SK-N-SH treated with all-trans-retinoic acid at 6 μM for 48 hours (cell line): ENCODE measurements around the gene HES4.

Source experiments
- ATAC-seq: fragments of 200-7000 bp; cut with Tn5 transposase; 3 replicates; pipeline ENCODE4 v1.9.1; 2020; ENCODE audit warnings: mild to moderate bottlenecking, moderate library complexity
- ARNTL ChIP-seq: fragments of 450-650 bp; formaldehyde crosslinking; IDR thresholded peaks from 2 replicates; pipeline ENCODE4 v1.5.0; 2020; ENCODE audit warnings: low read depth, mild to moderate bottlenecking, moderate library complexity, borderline replicate concordance
- BACH2 ChIP-seq: fragments of 250-450 bp; sonication (Bioruptor Pico); IDR thresholded peaks from 2 replicates; pipeline ENCODE4 v1.9.0; 2021; ENCODE audit warnings: mild to moderate bottlenecking, borderline replicate concordance
- ESRRG ChIP-seq: fragments of 250-450 bp; sonication (Bioruptor Pico); IDR thresholded peaks from 2 replicates; pipeline ENCODE4 v1.6.1; 2021; ENCODE audit warnings: mild to moderate bottlenecking
- GLIS3 ChIP-seq: fragments of 250-450 bp; sonication (Bioruptor Pico); IDR thresholded peaks from 2 replicates; pipeline ENCODE4 v1.5.0; 2020; ENCODE audit warnings: mild to moderate bottlenecking, moderate library complexity
- PPARA ChIP-seq: fragments of 250-450 bp; sonication (Bioruptor Pico); IDR thresholded peaks from 2 replicates; pipeline ENCODE4 v1.5.0; 2020; ENCODE audit warnings: mild to moderate bottlenecking, borderline replicate concordance
- SNAI2 ChIP-seq: fragments of 250-450 bp; sonication (Bioruptor Pico); IDR thresholded peaks from 2 replicates; pipeline ENCODE4 v1.5.0; 2020; ENCODE audit warnings: mild to moderate bottlenecking, moderate library complexity
- TCF4 ChIP-seq: fragments of 250-450 bp; sonication (Bioruptor Pico); IDR thresholded peaks from 2 replicates; pipeline ENCODE4 v1.8.0; 2021; ENCODE audit warnings: mild to moderate bottlenecking, moderate library complexity, borderline replicate concordance
- TOX ChIP-seq: fragments of 250-450 bp; sonication (Bioruptor Pico); IDR thresholded peaks from 2 replicates; pipeline ENCODE4 v1.8.0; 2021; ENCODE audit warnings: mild to moderate bottlenecking, moderate library complexity, borderline replicate concordance
- ZC3H10 ChIP-seq: fragments of 250-450 bp; sonication (Bioruptor Pico); IDR thresholded peaks from 2 replicates; pipeline ENCODE4 v1.5.1; 2021; ENCODE audit warnings: mild to moderate bottlenecking, moderate library complexity
- ZFP3 ChIP-seq: fragments of 250-450 bp; sonication (Bioruptor Pico); IDR thresholded peaks from 2 replicates; pipeline ENCODE4 v1.5.0; 2020; ENCODE audit warnings: mild to moderate bottlenecking, moderate library complexity
- ZFP30 ChIP-seq: fragments of 450-650 bp; formaldehyde crosslinking; IDR thresholded peaks from 2 replicates; pipeline ENCODE4 v1.5.0; 2022; ENCODE audit warnings: mild to moderate bottlenecking, moderate library complexity
- ZNF70 ChIP-seq: fragments of 450-650 bp; formaldehyde crosslinking; IDR thresholded peaks from 2 replicates; pipeline ENCODE4 v1.5.0; 2020; ENCODE audit warnings: mild to moderate bottlenecking, moderate library complexity
- ZNF8 ChIP-seq: fragments of 450-650 bp; formaldehyde crosslinking; IDR thresholded peaks from 2 replicates; pipeline ENCODE4 v1.5.0; 2020; ENCODE audit warnings: mild to moderate bottlenecking, moderate library complexity
- TF ChIP-seq, protein P1 (sequence below): fragments of 250-450 bp; sonication (Bioruptor Pico); IDR thresholded peaks from 2 replicates; pipeline ENCODE4 v1.8.0; 2020; ENCODE audit warnings: mild to moderate bottlenecking, moderate library complexity, borderline replicate concordance
- TF ChIP-seq, protein P2 (sequence below): fragments of 250-450 bp; sonication (Bioruptor Pico); IDR thresholded peaks from 2 replicates; pipeline ENCODE4 v1.5.1; 2021; ENCODE audit warnings: mild to moderate bottlenecking, moderate library complexity
- TF ChIP-seq, protein P3 (sequence below): fragments of 250-450 bp; sonication (Bioruptor Pico); IDR thresholded peaks from 2 replicates; pipeline ENCODE4 v1.5.0; 2020; ENCODE audit warnings: mild to moderate bottlenecking, moderate library complexity
- TF ChIP-seq, protein P4 (sequence below): fragments of 250-450 bp; sonication (Bioruptor Pico); IDR thresholded peaks from 2 replicates; pipeline ENCODE4 v1.8.0; 2021; ENCODE audit warnings: low read depth, mild to moderate bottlenecking, moderate library complexity, borderline replicate concordance

The HES4 gene

DNA sequence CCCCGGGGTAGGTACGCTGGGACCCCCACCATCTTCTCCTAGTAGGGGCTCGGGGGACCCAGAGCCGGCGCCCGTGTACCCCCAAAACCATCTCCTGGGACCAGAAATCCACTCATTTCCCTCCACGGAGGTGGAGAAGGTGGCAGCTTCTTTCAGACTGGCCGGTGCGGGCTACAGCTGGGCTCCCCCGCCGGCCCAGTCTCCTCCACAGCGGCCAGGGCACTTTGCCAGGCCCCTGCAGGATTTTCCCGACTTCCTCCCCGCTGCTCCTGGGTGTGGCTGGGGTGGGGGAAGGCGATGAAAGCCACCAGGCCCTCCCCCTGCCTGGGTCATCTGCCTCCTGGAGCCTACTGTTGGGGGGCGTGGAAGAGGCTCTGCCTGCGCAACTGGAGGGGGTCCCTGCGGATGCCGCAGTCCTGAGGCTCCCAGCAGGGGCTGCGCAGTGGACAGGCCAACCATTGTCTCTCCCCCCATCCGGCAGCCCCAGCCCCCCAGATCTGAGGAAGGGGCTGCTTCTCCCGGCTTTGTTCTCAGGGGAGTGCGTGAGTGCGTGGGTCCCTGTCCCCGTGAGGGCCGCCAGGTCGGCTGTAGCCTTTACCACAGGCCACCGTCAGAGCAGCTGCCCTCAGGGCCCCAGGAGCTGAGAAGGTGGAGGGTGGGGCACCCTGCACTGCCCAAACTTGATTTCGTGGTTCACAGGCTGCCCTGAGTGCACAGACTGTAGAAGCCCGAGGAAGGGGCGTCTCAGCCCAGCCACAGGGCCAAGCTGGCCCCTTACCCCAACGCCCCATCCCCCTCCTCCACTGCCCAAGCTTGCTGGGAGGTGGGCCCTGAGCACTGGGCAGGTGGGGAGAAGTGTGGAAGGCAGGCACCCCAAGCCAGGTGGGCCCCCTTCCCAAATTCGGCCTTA lies 21.4 kb upstream of the HES4 start (continued):
- TF ChIP-seq, protein P1, sequence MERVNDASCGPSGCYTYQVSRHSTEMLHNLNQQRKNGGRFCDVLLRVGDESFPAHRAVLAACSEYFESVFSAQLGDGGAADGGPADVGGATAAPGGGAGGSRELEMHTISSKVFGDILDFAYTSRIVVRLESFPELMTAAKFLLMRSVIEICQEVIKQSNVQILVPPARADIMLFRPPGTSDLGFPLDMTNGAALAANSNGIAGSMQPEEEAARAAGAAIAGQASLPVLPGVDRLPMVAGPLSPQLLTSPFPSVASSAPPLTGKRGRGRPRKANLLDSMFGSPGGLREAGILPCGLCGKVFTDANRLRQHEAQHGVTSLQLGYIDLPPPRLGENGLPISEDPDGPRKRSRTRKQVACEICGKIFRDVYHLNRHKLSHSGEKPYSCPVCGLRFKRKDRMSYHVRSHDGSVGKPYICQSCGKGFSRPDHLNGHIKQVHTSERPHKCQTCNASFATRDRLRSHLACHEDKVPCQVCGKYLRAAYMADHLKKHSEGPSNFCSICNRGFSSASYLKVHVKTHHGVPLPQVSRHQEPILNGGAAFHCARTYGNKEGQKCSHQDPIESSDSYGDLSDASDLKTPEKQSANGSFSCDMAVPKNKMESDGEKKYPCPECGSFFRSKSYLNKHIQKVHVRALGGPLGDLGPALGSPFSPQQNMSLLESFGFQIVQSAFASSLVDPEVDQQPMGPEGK (CRISPR knock-in tag), result no peak
- no peak for TF ChIP-seq PPARA (CRISPR knock-in tag)
- no peak for TF ChIP-seq ZFP3

DNA sequence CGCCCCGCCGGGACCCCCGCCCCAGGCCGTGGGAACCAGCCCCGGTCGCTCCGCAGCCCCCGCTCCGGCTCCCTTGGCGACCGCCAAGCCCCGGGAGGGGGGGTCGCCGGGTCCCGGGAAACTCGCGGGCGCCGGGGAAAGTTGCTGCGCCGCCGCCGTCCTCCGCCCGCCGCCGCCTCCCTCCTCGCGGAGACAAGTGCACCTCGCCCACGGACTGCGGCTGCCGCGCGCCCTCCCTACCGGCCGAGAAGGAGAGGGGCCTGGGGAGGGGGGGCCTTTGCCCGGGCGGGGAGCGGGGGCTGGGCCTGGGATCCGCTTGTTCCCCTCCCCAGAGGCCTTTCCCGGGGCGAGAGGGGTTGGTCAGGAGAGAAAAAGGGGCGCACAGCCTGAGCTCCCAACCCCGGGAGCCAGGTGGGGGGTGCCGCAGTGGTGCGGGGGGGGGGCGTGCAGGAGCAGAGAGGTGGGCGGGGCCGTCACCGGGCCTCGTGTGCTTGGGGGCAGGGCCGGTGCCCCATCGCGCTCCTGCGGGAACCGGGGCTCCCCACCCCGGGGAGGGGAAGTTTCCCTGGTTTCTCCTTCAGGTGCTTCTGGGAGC lies 20.6 kb upstream of the HES4 start:
- TF ChIP-seq SNAI2 (no peak), ZFP30 (CRISPR knock-in tag) (no peak), ZFP3 (no peak), GLIS3 (CRISPR knock-in tag) (no peak), ESRRG (CRISPR knock-in tag) (no peak), BACH2 (CRISPR knock-in tag) (no peak), TOX (CRISPR knock-in tag) (no peak), PPARA (CRISPR knock-in tag) (no peak), ZNF70 (no peak)
- TF ChIP-seq, all 23 proteins: peak for 0
- ATAC-seq, result peak; percentile 17

DNA sequence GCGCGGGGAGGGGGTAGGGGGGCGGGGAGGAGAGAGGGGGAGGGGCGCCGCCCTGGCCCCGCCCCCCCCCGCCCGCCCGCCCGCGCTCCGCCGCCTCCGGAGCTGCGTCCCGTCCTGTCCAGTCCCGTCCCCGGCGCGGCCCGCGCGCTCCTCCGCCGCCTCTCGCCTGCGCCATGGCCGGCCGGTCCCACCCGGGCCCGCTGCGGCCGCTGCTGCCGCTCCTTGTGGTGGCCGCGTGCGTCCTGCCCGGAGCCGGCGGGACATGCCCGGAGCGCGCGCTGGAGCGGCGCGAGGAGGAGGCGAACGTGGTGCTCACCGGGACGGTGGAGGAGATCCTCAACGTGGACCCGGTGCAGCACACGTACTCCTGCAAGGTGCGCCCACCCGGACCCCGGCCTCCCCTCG lies 20.1 kb upstream of the HES4 start, which contains the start of gene AGRN:
Gene AGRN (plus strand): TSS at position 121 of the 405 bp plus-strand sequence. CDS start 53 bp downstream, at position 174.
- ATAC-seq, result peak; percentile 30
- TF ChIP-seq TCF4 (CRISPR knock-in tag), result no peak
- TF ChIP-seq GLIS3 (CRISPR knock-in tag), result no peak
- TF ChIP-seq PPARA (CRISPR knock-in tag), result no peak
- no peak for TF ChIP-seq ZFP30 (CRISPR knock-in tag)
- TF ChIP-seq, protein P2, sequence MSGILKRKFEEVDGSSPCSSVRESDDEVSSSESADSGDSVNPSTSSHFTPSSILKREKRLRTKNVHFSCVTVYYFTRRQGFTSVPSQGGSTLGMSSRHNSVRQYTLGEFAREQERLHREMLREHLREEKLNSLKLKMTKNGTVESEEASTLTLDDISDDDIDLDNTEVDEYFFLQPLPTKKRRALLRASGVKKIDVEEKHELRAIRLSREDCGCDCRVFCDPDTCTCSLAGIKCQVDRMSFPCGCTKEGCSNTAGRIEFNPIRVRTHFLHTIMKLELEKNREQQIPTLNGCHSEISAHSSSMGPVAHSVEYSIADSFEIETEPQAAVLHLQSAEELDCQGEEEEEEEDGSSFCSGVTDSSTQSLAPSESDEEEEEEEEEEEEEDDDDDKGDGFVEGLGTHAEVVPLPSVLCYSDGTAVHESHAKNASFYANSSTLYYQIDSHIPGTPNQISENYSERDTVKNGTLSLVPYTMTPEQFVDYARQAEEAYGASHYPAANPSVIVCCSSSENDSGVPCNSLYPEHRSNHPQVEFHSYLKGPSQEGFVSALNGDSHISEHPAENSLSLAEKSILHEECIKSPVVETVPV (CRISPR knock-in tag), result no peak
- TF ChIP-seq ZC3H10 (CRISPR knock-in tag), result no peak
- no peak for TF ChIP-seq ARNTL (CRISPR knock-in tag)
- TF ChIP-seq, protein P3, sequence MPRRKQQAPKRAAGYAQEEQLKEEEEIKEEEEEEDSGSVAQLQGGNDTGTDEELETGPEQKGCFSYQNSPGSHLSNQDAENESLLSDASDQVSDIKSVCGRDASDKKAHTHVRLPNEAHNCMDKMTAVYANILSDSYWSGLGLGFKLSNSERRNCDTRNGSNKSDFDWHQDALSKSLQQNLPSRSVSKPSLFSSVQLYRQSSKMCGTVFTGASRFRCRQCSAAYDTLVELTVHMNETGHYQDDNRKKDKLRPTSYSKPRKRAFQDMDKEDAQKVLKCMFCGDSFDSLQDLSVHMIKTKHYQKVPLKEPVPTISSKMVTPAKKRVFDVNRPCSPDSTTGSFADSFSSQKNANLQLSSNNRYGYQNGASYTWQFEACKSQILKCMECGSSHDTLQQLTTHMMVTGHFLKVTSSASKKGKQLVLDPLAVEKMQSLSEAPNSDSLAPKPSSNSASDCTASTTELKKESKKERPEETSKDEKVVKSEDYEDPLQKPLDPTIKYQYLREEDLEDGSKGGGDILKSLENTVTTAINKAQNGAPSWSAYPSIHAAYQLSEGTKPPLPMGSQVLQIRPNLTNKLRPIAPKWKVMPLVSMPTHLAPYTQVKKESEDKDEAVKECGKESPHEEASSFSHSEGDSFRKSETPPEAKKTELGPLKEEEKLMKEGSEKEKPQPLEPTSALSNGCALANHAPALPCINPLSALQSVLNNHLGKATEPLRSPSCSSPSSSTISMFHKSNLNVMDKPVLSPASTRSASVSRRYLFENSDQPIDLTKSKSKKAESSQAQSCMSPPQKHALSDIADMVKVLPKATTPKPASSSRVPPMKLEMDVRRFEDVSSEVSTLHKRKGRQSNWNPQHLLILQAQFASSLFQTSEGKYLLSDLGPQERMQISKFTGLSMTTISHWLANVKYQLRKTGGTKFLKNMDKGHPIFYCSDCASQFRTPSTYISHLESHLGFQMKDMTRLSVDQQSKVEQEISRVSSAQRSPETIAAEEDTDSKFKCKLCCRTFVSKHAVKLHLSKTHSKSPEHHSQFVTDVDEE, result no peak
- TF ChIP-seq, protein P4, sequence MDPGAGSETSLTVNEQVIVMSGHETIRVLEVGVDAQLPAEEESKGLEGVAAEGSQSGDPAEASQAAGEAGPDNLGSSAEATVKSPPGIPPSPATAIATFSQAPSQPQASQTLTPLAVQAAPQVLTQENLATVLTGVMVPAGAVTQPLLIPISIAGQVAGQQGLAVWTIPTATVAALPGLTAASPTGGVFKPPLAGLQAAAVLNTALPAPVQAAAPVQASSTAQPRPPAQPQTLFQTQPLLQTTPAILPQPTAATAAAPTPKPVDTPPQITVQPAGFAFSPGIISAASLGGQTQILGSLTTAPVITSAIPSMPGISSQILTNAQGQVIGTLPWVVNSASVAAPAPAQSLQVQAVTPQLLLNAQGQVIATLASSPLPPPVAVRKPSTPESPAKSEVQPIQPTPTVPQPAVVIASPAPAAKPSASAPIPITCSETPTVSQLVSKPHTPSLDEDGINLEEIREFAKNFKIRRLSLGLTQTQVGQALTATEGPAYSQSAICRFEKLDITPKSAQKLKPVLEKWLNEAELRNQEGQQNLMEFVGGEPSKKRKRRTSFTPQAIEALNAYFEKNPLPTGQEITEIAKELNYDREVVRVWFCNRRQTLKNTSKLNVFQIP (CRISPR knock-in tag), result no peak
- TF ChIP-seq SNAI2, result no peak
- no peak for TF ChIP-seq ESRRG (CRISPR knock-in tag)
- no peak for TF ChIP-seq ZNF8 (CRISPR knock-in tag)
